HG02759 (cell line): Measurements from ENCODE around the gene NUPR2.
A peak's percentile ranks its signal among the peaks of the same experiment; 100 is the strongest.
"Not testable (repeated sequence)": the region's sequence is repeated elsewhere in the genome, so short reads cannot be mapped to it uniquely, and the experiment has no call there.

Experiments used
- ATAC-seq: cut with Tn5 transposase; IDR thresholded peaks from one replicate; pipeline ENCODE4 v1.9.1; 2021; ENCODE audit warnings: mild to moderate bottlenecking, moderate library complexity; ENCODE audit not compliant: unreplicated experiment

The NUPR2 gene

GRCh38 chr7:56087445-56087844 is 28.8 kb downstream of the NUPR2 start:
- no peak for ATAC-seq

GRCh38 chr7:56086761-56087160 is 29.5 kb downstream of the NUPR2 start:
- ATAC-seq: no peak

DNA sequence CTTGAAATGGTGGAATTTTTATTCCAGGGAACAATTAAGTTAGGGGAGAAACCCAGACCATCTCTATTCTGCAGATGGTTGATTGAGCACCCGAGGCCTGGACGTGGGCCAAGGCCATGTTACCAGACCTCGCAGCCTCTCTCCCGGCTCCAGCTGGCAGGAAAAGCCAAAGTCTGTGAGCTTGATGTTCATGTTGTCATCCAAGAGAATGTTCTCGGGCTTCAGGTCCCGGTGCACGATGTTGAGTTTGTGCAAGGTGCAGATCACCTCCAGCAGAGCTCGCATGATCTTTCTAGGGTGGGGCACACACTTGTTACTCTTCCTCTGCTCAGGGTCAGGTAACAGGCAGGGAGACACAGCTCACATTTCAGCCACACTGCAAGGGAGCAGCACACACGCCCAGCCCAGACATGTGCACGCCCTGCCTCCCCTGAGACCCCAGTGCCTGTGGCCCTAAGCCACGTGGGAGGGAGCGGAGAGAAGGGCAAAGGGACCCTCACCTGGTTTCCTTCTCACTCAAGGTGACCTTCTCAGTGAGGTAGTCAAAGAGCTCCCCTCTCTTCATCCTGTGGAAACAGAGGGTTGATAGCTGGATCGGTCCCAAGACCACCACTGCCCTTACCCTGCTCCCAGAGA is 32.9 kb downstream of the NUPR2 start:
- no peak for ATAC-seq

GRCh38 chr7:56081626-56082340 is 34.4 kb downstream of the NUPR2 start:
- ATAC-seq: no peak

DNA sequence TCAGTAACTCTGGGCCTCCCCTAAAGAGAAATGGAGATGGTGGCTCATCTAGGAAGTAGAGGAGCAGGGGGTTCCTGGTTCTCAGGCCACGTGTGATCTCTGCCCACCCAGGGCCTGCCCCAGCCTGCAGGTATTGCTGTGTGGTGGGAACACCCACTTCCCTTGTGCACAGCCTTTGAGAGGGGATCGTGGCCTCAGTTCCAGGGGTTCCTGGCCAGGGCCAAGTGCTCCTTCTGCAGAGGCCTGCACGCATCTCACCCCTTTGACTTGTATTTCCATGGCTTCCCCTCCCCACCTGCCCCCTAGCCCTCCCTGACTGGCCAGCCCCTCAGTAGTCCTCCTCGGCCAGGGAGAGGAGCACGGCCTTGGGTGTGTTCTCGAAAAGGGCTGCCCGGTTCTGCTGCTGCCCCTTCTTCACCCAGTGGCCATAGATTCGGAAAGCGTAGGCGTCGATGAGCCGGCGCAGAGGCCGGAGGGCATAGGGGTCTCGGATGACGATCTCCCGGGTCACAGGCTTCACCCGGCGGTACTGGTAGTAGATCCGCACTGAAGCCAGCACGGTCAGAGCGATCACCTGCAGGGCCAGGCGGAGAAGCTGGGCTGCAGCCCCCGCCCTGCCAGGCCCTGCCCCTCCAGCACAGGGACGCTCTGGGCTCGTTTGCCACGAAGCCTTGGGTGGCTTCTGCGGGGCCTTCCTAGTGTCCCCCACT is 35.3 kb downstream of the NUPR2 start:
- not testable (repeated sequence) for ATAC-seq

DNA sequence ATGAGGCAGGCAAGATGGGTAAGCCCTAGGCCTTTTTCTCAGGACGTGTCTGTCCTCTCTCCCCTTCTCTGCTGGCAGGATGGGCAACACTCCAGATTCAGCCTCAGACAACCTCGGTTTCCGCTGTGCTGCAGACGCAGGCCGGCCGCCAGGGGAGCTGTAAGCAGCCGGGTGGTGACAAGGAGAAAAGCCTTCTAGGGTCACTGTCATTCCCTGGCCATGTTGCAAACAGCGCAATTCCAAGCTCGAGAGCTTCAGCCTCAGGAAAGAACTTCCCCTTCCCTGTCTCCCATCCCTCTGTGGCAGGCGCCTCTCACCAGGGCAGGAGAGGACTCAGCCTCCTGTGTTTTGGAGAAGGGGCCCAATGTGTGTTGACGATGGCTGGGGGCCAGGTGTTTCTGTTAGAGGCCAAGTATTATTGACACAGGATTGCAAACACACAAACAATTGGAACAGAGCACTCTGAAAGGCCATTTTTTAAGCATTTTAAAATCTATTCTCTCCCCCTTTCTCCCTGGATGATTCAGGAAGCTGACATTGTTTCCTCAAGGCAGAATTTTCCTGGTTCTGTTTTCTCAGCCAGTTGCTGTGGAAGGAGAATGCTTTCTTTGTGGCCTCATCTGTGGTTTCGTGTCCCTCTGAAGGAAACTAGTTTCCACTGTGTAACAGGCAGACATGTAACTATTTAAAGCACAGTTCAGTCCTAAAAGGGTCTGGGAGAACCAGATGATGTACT is 36.6 kb downstream of the NUPR2 start:
- ATAC-seq: no peak

GRCh38 chr7:56078196-56078595 is 38.0 kb downstream of the NUPR2 start:
- ATAC-seq: no peak

DNA sequence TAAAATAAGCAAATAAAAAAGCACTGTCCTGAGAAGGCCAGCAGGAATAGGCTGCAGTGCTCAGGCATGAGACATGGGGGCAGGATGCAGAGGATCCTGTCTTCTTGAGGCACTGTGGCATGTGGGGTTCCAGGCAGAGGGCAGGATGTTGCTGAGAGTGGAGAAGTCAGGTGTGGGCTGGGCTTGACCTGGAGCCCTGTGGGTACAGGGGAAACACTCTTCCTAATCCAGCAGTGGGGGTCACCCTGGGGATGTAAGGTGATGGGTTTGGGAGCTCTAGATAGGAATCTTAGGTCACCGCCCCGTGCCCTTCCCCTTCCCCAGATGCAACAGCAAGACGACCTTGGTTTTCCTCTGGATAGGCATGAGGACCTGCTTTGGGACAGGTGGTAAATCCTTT is 38.5 kb downstream of the NUPR2 start:
- no peak for ATAC-seq

DNA sequence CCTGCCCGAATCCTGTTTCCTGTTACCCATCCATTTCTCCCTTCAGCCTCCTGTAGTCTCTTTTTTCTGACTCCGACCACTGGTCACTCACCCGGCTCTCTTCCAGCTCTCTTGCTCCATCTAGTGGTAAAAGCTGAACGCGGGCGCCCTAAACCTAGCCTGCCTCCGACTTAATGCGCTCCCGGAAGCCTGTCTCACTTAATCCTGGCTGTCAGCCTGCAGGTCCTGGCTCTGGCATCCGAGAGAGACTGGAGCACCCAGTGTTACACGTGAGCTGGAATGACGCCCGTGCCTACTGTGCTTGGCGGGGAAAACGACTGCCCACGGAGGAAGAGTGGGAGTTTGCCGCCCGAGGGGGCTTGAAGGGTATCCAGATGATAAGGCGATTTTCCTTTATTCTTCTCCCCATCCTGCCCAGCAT is 41.8 kb downstream of the NUPR2 start:
- ATAC-seq: peak; percentile 95

DNA sequence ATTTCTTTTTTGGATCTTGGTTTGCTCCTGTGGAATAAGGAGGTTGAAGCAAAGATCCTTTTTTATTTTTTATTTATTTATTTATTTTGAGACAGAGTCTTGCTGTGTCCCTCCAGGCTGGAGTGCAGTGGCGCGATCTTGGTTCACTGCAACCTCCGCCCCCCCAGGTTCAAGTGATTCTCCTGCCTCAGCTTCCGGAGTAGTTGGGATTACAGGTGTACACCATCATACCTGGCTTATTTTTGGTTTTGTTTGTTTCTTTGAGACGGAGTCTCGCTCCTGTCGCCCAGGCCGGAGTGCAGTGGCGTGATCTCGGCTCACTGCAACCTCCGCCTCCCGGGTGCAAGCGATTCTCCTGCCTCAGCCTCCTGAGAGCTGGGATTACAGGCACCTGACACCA is 49.8 kb downstream of the NUPR2 start:
- ATAC-seq: not testable (repeated sequence)
